Adrenal gland (tissue), 5 donors: ENCODE results near the gene MDGA2.

ENCODE experiments used
- CTCF ChIP-seq, 6 experiments: fragments of 450-650 bp in 4 of 6; fragments of 200-600 bp in 2 of 6; sonication (generic) in 1 of 6; IDR thresholded peaks; 1 replicate in 5 of 6; 2 replicates in 1 of 6; pipeline versions ENCODE4 v1.5.1 to v1.8.0; 2016 to 2021; ENCODE audit warnings: antibody characterized with exemption in 6 of 6, mild to moderate bottlenecking in 2 of 6, moderate library complexity in 1 of 6
- POLR2A ChIP-seq, 2 donors: fragments of 450-650 bp; IDR thresholded peaks; one replicate each; pipeline ENCODE4 v1.6.1; 2017; ENCODE audit warnings: antibody characterized with exemption in 2 of 2, mild to moderate bottlenecking in 2 of 2, moderate library complexity in 1 of 2
- donor health status: DM: no; HTN: no; CAD: no.

GRCh38 chr14:47257013-47257412 is 418.4 kb downstream of the MDGA2 start:
- TF ChIP-seq CTCF (IDR thresholded peaks at IDR 0.05) (no peak), POLR2A (IDR thresholded peaks at IDR 0.05) (no peak)
